ENCODE results near the gene TRIM69. TPM values are rescaled to one million over a fixed set of nuclear protein-coding genes. Genes with fewer than 3 reads are reported as not detected.

TRIM69 gene
- total and polyA plus RNA-seq, 2 of the 8 experiments (the other 6 are each of a cell fraction or from before 2014, with no cell fraction given) = 4.3 to 6.2 TPM

- Histone ChIP-seq H4K20me1 (replicated peaks in 1 of 2; ENCODE audit: control insufficient read depth in 1 of 2, insufficient read depth in 2 of 2, low read length in 2 of 2) (no peaks in the 10 kb centered on the region), H3K27ac (ENCODE audit: low read depth, low read length) (no peak overlapping the region), H4K91ac (replicated peaks; ENCODE audit: insufficient read length, low read length) (no peak overlapping the region), H3K4me2 (ENCODE audit: insufficient read depth in 1 of 2, low read depth in 2 of 2, low read length in 2 of 2) (no peak overlapping the region), H3K18ac (ENCODE audit: extremely low read depth, low read length) (no peak overlapping the region), H3K9me3 (ENCODE audit: insufficient read depth in 2 of 2, low read depth in 1 of 2, low read length in 1 of 2) (no peaks in the 10 kb centered on the region), H3K27me3 (replicated peaks in 1 of 4; ENCODE audit: control insufficient read depth in 3 of 4, extremely low read depth in 1 of 4, insufficient read depth in 3 of 4, low read length in 3 of 4) (no peaks in the 10 kb centered on the region), H2AK5ac (ENCODE audit: low read depth, low read length) (no peak overlapping the region), H2AFZ (ENCODE audit: low read length) (no peak overlapping the region), H3K4ac (replicated peaks; ENCODE audit: insufficient read length, low read depth, low read length) (no peak overlapping the region), H2BK20ac (ENCODE audit: low read length) (no peak overlapping the region), H3K4me3 (ENCODE audit: extremely low read depth in 1 of 4, insufficient read depth in 2 of 4, low read depth in 3 of 4, low read length in 4 of 4) (no peak overlapping the region), H3K36me3 (ENCODE audit: control insufficient read depth in 2 of 4, insufficient read depth in 4 of 4, low read length in 3 of 4) (no peaks in the 10 kb centered on the region), H2BK15ac (ENCODE audit: low read length) (no peak overlapping the region), H4K5ac (ENCODE audit: insufficient read length, low read depth, low read length) (no peak overlapping the region), H3K14ac (ENCODE audit: insufficient read length) (no peak overlapping the region), H3K79me1 (ENCODE audit: low read depth, low read length) (no peaks in the 10 kb centered on the region), H2BK5ac (ENCODE audit: low read depth, low read length) (no peak overlapping the region), H3K9ac (replicated peaks in 1 of 4; ENCODE audit: extremely low read depth in 1 of 4, low read depth in 3 of 4, low read length in 3 of 4) (no peak overlapping the region), H3K23ac (ENCODE audit: insufficient read length) (no peak overlapping the region), H3K4me1 (replicated peaks in 1 of 4; ENCODE audit: control insufficient read depth in 3 of 4, insufficient read depth in 4 of 4, low read length in 3 of 4) (no peaks in the 10 kb centered on the region), H3K23me2 (ENCODE audit: low read depth, low read length) (no peaks in the 10 kb centered on the region), H2BK120ac (replicated peaks; ENCODE audit: low read depth, low read length) (no peak overlapping the region), H4K8ac (ENCODE audit: extremely low read depth, insufficient read depth, low read length) (no peak overlapping the region), H3K79me2 (ENCODE audit: control insufficient read depth in 1 of 2, insufficient read depth in 2 of 2, low read length in 2 of 2) (no peaks in the 10 kb centered on the region), H2BK12ac (ENCODE audit: low read depth, low read length) (no peak overlapping the region), H3K56ac (replicated peaks; ENCODE audit: insufficient read length, low read depth, low read length) (no peak overlapping the region)
- CTCF ChIA-PET (ENCODE audit: partially characterized antibody) = no interaction called here
- DNase-seq (ENCODE audit: low read depth in 1 of 2, low spot score in 2 of 2) = no peak
- POLR2A ChIA-PET (ENCODE audit: partially characterized antibody) = interaction anchor here (0.6 kb wide), 1 partner anchor 209 kb away, joined by 3 read pairs; no protein-coding TSS in a partner anchor
- no peak for FAIRE-seq
- WGBS, 2 experiments (ENCODE audit: extremely low coverage in 1 of 2, insufficient coverage in 1 of 2, insufficient read length in 1 of 2, insufficient replicate concordance in 2 of 2, low coverage in 1 of 2, low lambda C conversion rate in 2 of 2, missing lambda C conversion rate in 1 of 2) = 91% methylated on average over 3 of the region's 3 CpGs; no CpG with 5 or more reads in 1 of the 2 experiments
- TF ChIP-seq ASH2L (IDR thresholded peaks at IDR 0.05; ENCODE audit: low read length) = no peak
- no peak for TF ChIP-seq TCF12 (IDR thresholded peaks at IDR 0.05; ENCODE audit: low read depth, low read length)
- TF ChIP-seq POLR2AphosphoS5 (IDR thresholded peaks at IDR 0.05; ENCODE audit: low read depth, low read length) = no peak
Observed at GRCh38 chr15:44813231-44813630, 76.9 kb downstream of the TRIM69 start.

Small RNA genes within 50 kb of the gene (small RNA-seq; reads per million reads assigned to genes)
- gene RF00019 (ENCODE audit: insufficient read depth) = not detected

Other genes starting within 250 kb of the TRIM69 start
- 109 and 119 TPM in 2 replicates for gene EIF3J, start 199.4 kb upstream of the TRIM69 start, total RNA-seq (2021; fragmentation: NEBNext Ultra II Directional; extraction: Animal tissue kit (Norgen Biotek cat#: 25700))
- gene EIF3J, start 199.4 kb upstream of the TRIM69 start, polyA plus RNA-seq (2011; rRNA removed) = 15.6 and 26.8 TPM in 2 replicates
- 32.5 and 37.1 TPM in 2 replicates for gene SPG11, start 72.9 kb upstream of the TRIM69 start, total RNA-seq (2021; fragmentation: NEBNext Ultra II Directional; extraction: Animal tissue kit (Norgen Biotek cat#: 25700))
- gene SPG11, start 72.9 kb upstream of the TRIM69 start, polyA plus RNA-seq (2011; rRNA removed) = 34.6 and 38.6 TPM in 2 replicates
- 0.48 and 0.65 TPM in 2 replicates for gene PATL2, start 25.2 kb upstream of the TRIM69 start, total RNA-seq (2021; fragmentation: NEBNext Ultra II Directional; extraction: Animal tissue kit (Norgen Biotek cat#: 25700))
- gene PATL2, start 25.2 kb upstream of the TRIM69 start, polyA plus RNA-seq (2011; rRNA removed) = 1.0 and 1.3 TPM in 2 replicates
- 71.2 and 78.9 TPM in 2 replicates for gene B2M, start 25.0 kb upstream of the TRIM69 start, total RNA-seq (2021; fragmentation: NEBNext Ultra II Directional; extraction: Animal tissue kit (Norgen Biotek cat#: 25700))
- gene B2M, start 25.0 kb upstream of the TRIM69 start, polyA plus RNA-seq (2011; rRNA removed) = 380 and 907 TPM in 2 replicates
- gene TERB2, start 220.2 kb downstream of the TRIM69 start, total RNA-seq (2021; fragmentation: NEBNext Ultra II Directional; extraction: Animal tissue kit (Norgen Biotek cat#: 25700)) = not detected in 2 replicates
- not detected in 2 replicates for gene TERB2, start 220.2 kb downstream of the TRIM69 start, polyA plus RNA-seq (2011; rRNA removed)

Measured in H1 (cell line).